Activated CD8-positive, alpha-beta memory T cell treated with anti-CD3 and anti-CD28 coated beads for 4 hours (primary cell): ENCODE data around the gene SMARCAD1.

Experiments used
- DNase-seq, 2 donors: peaks; one replicate each; pipeline ENCODE4 v3.0.0-alpha.2; 2020; ENCODE audit warnings: low read depth in 2 of 2

Gene SMARCAD1, protein sequence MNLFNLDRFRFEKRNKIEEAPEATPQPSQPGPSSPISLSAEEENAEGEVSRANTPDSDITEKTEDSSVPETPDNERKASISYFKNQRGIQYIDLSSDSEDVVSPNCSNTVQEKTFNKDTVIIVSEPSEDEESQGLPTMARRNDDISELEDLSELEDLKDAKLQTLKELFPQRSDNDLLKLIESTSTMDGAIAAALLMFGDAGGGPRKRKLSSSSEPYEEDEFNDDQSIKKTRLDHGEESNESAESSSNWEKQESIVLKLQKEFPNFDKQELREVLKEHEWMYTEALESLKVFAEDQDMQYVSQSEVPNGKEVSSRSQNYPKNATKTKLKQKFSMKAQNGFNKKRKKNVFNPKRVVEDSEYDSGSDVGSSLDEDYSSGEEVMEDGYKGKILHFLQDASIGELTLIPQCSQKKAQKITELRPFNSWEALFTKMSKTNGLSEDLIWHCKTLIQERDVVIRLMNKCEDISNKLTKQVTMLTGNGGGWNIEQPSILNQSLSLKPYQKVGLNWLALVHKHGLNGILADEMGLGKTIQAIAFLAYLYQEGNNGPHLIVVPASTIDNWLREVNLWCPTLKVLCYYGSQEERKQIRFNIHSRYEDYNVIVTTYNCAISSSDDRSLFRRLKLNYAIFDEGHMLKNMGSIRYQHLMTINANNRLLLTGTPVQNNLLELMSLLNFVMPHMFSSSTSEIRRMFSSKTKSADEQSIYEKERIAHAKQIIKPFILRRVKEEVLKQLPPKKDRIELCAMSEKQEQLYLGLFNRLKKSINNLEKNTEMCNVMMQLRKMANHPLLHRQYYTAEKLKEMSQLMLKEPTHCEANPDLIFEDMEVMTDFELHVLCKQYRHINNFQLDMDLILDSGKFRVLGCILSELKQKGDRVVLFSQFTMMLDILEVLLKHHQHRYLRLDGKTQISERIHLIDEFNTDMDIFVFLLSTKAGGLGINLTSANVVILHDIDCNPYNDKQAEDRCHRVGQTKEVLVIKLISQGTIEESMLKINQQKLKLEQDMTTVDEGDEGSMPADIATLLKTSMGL

DNA sequence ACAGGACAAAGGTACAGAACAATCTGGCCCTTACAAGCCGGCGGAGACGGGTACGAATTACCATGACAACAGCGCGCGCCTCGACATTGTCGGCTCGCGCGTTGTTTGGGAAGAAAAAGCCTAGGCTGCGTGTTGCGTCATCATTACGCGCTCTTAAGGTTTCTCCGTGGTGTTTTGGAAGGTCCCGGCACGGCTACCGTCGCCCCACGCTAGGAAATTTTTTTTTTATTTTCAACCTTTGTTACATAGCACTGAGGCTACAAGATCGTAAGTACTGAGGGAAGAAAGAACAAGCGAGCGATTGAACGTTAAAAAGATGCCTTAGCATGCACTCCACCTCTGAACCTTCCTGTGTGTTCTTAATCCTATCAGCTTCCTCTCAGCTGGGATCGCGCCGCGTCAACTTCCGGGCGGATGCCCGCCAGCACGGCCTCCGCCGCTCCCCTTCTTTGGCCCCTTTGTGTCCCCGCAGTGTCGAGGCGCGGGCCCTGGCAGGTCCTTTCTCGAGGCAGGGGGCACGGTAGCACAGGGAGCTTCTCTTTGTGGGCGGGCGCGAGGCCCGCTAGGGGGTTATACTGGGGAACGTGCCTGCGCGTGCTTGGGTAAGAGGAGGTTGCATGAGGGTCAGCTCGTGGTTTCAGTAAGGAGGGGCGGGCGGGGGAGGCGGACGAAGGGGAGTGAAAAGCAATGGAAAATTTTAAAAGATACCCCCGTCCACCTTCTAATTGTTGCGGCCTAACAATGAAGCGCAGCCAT, at the start of gene SMARCAD1:
Gene SMARCAD1, plus strand, starts transcription at position 397 of the 756 bp plus-strand sequence. CDS start 530 bp downstream, outside the sequence.
- DNase-seq: peak; percentile 73 to 83

DNA sequence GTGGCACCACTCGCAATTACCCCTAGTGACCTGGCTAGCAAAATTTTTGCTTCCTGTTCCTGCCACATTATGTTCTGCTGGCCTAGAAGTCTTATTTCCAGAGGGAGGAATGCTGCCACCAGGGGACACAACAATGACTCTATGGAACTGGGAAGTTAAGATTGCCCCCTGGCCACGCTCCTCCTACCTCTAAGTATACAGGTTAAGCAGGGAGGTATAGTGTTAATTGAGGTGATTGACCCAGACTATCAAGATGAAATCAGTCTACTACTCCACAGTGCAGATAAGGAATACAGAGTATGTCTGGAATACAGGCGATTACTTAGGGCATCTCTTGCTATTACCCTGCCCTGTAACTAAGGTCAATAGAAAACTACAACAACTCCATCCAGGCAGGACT, 48.8 kb upstream of the SMARCAD1 start:
- DNase-seq: no peak

DNA sequence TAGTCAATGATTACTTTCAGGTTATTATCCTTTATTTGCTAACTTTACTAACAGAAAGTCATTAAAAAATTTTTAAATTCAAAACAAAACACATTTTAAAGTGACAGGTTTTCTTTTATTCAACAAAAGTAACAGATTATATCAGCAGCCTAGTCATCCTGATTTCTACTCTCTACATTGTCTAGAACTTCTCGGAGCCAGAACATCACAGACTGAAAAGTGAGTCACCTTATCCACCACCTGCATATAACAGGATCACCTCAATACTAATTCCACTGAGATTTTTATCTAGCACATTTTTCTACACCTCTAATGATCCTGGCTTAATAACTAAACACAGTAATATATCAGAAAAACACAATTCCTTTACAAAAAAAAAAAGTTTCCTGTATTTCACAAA, 47.9 kb upstream of the SMARCAD1 start:
- DNase-seq: no peak

DNA sequence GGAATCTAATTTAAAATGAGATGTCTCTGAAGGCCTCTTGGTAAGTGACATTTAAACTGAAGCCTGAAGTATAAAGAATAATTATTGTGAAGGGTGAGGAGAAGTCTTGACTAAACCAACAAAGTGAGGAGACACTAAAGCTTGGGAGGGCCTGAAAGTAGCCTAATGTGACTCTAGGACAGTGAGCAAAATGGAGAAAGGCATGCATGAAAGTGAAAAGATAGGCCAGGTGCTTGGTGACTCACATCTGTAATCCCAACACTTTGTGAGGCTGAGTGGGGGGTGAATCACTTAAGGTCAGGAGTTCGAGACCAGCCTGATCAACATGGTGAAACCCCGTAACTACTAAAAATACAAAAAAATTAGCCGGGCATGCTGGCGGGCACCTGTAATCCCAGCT, 46.9 kb upstream of the SMARCAD1 start:
- DNase-seq: no peak

DNA sequence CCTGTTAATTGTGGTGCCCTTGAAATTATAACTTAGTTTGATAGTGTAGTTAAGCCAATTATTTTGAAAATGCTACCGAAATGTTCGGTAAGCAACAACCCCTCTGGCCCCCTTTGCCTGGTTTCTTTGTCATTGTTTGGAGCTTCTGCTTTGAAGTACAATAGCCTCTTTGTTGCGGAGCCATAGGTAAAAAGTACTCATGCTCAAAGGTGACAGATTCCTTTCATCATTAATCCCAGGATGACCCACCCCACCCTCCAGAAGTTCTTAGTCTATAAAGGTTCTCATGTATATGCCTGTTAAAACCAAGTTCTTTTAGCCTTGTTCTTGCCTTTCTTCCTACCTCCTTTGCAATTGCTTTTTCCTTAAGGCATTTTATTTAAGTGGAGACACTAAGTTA, 42.4 kb upstream of the SMARCAD1 start:
- DNase-seq: no peak

DNA sequence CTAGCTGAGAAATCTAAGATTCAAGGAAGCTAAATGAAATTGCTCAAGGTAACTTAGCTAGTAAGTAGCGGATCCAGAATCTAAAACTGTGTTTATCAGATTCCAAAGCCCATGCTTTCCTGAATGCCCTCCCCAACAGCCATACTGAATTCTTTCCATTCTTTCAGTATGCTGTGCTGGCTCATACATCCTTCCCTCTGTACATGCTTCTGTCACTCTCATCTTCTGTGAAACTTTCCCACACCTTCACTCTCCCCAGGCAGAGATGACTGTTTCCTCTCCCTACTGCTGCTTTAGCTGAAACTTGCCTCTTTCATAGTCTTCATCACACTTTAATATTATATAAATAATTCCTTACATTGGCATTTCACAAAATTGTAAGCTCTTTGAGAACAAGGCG, 39.3 kb upstream of the SMARCAD1 start:
- no peak for DNase-seq

DNA sequence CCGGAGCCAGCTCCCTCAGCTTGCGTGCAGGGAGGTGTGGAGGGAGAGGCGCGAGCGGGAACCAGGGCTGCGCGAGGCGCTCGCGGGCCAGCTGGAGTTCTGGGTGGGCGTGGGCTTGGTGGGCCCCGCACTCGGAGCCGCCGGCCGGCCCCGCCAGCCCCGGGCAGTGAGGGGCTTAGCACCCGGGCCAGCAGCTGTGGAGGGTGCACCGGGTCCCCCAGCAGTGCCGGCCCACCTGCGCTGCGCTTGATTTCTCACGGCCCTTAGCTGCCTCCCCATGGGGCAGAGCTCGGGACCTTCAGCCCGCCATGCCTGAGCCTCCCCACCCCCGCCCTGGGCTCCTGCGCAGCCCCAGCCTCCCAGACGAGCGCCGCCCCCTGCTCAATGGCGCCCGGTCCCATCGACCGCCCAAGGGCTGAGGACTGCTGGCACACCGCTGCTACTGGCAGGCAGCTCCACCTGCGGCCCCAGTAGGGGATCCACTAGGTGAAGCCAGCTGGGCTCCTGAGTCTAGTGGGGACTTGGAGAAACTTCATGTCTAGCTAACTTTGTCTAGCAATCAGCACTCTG, 37.8 kb upstream of the SMARCAD1 start:
- DNase-seq: no peak

DNA sequence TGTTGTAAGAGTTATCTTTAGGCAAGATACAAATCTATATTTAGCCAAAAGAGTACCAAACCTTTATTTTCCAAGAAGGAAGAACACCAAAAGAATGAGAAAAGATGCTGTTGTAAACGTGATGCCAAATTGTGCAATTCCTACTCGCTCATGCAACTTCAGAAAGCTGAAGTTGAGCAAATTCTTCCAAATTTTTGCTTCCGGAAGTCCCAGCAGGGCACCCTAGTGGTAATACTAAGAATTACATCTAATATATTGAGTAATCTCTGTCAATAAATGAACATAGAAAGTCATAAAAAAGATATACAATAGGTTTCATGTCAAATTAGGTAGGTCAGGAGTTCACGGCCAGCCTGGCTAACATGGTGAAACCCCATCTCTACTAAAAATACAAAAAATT, 36.0 kb upstream of the SMARCAD1 start:
- DNase-seq: no peak

DNA sequence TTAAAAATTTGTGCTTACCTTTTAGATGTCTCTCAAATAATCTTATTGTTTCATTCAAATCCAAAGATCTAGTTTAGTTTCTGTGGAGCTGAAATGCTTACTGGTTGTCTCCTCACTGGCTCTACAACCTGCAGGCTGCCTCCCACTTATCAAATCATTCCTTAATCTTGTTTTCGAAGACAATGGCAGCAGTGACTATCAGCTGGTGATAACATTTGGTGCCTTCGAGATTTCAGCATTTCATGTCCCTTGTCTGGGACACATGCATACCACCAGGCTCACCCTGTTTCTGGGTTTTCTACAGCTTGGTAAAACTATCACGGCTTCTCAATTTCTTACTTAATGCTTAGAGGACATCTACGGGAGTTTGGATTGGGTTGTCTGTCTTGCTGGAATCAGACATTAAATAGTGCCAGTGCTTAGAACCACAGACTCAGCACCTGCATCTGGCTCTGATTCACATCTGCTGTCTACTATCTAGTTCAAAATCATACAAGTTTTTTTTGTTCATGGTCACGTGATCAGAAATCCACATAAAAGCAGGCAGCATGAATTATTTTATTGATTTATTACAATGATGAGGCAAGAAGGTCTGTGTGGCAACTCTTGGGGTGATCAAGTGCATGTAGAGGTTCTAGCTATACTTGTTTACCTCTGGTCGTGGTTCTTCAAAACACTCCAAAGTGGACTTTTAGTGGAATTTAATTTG, 32.0 kb upstream of the SMARCAD1 start:
- no peak for DNase-seq

DNA sequence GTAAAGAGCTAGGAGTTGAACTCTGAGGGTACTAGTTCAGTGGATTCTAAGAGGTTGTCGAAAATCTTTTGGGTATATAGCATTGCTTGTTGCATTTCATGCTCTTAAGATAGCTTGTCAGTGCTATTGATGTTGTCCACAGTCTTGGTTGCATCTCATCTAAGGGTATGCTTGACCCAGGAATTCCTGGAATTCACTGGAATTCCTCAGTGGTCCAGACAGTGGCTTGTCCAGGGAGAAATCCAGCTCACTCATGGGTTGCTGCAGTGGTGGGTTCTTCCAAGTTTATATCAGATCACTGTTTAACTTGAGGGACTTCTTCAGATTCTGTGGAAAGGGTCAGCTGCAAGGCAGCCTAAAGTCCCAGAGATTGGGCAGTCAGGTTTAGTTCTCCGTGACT, 29.8 kb upstream of the SMARCAD1 start:
- no peak for DNase-seq

DNA sequence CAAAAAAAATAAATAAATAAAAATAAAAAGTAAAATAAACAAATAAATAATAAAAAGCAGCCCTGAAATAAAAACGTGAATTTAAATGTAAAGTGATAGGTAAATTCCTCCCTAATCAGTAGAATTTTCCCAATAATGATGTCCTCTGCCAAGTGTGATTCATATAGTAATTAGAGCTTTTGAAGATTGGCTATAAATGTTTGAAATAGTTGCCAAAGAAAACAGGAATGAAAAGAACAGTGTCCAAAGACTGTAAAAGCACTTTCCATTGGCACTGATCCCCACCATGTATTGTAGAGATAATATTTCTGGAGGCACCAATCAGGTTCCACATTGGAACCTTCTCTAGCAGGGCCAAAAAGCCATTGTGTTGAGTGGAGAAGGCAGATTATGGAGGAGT, 25.9 kb upstream of the SMARCAD1 start:
- no peak for DNase-seq

DNA sequence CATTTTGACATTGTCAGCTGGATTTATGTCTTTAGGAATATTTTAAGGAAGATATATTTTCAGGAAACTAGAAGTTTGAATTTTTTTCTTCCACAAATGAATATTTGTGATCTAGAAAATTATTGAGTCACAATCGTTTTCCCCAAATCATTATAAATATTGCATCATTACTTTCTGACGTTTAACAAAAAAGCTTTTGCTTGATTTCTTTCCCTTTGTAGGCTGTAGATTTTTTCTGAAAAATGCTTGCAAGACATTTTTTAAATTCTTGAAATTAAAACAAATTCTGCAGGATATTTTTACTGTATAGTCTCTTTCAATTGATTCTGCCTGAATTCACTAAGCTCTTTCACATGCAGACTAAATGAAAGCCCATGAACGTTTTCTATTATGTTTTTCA, 4.9 kb upstream of the SMARCAD1 start:
- no peak for DNase-seq

DNA sequence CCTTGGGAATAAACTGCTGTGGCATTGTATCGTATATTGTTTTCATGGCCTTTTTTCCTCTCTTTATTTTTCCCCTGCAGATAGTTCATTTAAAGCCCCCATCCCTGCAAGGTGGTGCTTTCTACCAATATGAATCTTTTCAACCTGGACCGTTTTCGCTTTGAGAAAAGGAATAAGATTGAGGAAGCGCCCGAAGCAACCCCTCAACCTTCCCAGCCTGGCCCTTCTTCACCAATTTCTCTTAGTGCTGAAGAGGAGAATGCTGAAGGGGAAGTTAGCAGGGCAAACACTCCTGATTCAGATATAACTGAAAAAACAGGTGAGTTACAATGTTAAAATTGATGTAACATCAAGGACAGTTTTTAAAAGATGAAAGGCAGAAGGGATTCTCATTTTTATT, 601 bp downstream of the SMARCAD1 start:
- no peak for DNase-seq

DNA sequence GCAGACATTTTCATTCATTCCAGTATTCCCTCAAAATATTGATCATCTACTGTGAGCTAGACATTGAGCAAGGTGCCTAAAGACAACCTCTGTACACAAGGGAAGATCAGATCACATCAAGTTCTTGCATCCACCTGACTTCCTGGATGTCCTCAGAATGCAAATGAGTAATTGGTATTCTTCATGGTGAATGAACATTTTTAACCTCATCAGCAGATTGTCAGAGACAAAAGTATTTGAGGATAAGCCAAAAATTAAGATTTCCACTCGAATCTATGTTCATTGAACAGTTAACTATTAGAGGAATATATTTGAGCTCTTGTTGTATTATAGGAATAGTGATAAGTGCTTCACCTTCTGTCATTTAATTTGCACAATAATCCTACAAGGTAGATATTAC, 1.3 kb downstream of the SMARCAD1 start:
- DNase-seq: no peak

DNA sequence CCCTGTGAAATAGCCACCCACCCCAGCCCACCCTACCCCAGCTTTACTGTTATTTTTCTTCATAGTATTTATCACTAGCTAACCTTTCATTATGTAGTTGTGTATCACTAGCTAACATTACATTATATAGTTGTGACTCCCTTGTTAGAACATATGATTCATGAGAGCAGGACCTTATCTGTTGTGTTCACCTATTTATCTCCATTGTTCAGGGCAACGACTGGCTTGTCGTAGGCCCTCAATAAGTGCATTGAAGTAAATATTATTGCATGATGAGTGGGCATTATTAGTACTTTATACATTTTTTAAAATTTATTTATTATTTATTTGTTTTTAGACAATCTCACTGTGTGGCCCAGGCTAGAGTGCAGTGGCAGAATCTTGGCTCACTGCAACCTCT, 4.2 kb downstream of the SMARCAD1 start:
- no peak for DNase-seq

DNA sequence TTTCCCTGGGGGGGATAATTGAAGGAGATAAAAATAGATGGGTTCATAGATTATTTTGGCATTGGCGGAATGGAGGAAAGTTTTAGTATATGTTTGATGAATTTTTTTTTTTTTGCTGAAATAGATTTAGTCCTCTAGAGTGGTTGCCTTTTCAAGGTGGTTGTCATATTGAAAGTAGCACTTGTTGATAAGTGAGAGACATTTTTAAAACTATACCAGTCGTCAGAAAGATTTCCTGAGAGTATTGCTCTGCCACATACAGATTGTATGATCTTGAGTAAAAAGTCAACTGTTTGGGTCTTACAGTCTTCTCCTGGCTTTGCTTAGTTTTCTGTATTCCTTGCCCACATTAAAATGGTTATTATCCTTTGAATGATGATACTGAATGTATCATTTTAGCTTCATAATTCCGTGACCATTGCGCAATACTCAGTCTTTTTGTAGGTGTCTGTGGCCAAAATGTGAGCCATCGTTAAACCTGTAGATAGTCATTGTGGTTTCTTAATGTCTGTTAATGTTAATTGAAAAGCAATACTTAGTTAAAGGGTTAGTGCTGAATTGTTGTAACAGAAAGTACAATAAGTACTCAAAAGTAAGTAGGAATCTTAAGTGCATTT, 7.1 kb downstream of the SMARCAD1 start:
- DNase-seq: no peak

DNA sequence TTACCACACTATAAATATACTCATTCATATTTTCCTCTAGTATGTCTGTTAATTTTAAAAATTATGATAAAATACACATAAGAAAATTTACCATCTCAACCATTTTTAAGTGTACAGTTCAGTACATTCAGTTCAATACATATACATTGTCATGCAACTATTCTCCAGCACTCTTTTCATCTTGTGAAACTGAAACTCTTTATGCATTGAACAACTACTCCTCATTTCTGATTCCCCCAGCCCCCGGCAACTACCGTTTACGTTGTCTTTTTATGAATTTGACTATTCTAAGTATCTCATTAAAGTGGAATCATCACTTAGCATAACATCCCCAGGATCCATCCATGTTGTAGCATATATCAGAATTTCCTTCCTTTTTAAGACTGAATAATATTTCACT, 8.7 kb downstream of the SMARCAD1 start:
- no peak for DNase-seq

DNA sequence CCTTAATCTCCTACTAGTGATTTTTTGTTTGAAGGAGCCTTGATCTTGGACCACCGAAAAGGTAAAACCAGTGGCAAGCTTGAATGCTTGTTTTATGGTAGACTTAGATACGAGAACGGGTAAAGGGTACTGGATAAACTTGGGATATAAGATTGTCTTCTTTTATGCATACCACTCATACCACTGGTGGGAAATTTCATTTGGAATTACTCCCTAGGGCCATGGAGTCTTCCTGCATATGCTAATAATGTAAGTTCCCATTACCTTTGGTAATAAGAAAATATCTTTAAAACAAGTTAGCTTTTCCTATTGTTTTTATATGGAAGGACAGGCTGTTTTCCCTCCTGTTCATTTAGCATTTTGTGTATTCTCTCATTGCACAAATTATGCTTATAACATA, 11.7 kb downstream of the SMARCAD1 start:
- DNase-seq: no peak

DNA sequence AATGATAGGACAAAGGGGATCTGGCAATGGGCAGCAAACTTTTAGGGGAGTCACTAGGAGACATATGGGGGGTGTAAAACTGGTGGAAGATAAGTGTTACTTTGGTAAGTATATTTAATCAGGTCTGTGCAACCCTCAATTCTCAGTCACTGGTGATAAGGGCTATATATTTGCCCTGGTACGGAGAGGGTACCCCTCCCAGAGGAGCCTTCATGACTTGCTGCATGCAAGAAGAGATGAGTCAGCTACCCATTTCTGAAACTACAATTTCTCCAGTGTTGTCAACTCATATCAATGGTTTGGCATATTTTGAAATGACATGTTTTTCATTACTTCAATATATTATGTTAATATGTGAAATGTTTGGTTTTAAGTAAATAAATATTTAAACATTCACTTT, 14.3 kb downstream of the SMARCAD1 start:
- DNase-seq: no peak

DNA sequence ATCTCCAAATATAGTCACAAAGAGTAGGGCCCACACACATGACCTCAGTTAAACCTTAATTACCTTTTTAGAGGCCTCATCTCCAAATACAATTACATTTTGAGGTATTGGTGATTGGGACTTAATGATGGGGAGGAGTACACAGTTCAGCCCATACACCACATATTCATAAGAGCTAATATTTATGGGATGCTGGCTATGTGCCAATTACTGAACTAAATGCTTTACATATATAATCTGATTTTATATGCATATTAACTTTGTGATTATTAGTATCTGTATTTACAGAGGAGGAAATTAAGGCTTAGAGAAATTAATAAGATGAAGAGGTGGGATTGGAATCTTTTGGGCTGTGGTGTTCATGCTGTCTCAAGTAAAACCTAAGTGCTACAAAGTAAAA, 17.8 kb downstream of the SMARCAD1 start:
- no peak for DNase-seq

DNA sequence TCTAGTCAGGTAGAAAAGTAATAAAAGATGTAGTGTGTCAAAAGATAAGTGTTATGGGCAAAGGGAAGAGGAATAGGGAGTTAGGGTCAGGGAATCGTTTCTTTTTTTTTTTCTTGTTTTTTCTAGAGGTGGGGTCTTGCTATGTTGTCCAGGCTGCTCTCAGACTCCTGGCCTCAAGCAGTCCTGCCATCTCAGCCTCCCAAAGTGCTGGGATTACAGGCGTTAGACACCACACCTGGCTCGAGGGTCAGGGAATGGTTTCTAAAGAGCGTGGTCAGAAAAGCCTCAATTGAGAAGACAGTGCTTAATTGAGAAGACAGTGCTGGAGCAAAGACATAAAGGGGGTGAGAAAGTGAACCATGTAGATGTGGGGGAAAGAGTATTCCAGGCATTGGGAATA, 19.1 kb downstream of the SMARCAD1 start:
- DNase-seq: no peak
